SK-N-DZ (cell line): ENCODE data around the gene SYT7.
"Not testable (repeated sequence)": the region's sequence is repeated elsewhere in the genome, so short reads cannot be mapped to it uniquely, and the experiment has no call there.

Experiments used
- DNase-seq: peaks from one replicate; pipeline ENCODE4 v3.0.0-alpha.2; 2015; ENCODE audit warnings: low spot score
- small RNA-seq, 2 experiments: library from RNA; depleted of rRNA; stranded (forward); fragments of <200 nt; gene quantifications; one replicate each; pipeline ENCODE3, GENCODE V24; 2014

Gene SYT7

DNA sequence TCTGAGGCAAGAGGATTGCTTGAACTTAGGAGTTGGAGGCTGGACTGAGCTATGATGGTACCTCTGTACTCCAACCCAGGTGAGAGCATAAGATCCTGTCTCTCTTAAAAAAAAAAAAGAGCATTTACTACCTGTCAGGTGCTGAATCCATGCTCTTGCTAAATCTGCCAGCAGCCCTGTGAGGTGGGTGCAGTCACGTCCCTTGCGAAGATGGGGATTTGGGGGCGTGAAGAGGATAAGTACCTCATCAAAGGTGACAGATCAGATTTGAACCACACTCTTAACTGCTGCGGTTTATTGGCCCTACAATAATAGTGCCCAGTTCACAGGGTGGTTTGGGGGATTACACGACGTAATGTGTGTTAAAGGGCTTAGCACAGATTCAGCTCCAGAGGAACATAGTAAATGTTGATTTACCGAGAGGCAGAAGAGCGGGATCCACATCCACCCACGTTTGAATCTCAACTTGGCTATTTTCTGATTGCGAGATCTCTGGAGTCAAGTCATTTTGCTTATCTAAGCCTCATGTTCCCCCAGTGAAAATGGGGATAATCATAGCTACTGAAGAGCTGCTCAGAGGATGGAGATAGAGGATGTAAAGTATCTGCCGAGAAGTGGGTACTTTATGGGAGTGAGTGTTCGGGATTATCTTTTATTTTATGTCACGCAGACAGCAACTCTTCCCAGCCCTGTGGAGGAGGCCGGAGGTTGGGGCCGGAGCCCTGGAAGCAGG is 100.4 kb downstream of the SYT7 start:
- no peak for DNase-seq

DNA sequence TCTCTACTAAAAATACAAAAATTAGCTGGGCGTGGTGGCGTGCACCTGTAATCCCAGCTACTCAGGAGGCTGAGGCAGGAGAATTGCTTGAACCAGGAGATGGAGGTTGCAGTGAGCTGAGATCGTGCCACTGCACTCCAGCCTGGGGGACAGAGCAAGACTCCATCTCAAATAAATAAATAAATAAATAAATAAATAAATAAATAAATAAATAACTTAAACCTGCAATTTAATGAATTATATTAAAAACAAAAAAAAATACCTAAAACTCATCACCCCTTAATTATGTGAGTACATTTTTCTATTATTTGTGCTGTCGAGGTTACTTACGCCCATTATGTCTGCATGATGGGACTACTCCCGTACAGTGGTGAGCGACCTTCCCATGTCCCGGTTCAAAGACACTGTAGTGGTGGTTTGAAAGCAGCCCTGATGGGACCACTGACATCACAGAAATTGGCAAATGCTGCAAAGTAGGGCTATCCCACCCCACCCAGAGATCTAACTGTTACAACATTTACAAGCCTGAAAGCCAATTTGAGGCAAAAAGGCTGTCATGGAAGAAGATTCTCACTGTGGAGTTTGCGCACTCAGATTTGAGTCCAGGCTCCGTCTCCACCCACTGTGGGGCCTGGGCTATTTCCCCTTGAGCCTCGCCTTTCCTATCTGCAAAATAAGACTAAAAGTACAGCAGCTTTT is 101.4 kb downstream of the SYT7 start:
- not testable (repeated sequence) for DNase-seq

DNA sequence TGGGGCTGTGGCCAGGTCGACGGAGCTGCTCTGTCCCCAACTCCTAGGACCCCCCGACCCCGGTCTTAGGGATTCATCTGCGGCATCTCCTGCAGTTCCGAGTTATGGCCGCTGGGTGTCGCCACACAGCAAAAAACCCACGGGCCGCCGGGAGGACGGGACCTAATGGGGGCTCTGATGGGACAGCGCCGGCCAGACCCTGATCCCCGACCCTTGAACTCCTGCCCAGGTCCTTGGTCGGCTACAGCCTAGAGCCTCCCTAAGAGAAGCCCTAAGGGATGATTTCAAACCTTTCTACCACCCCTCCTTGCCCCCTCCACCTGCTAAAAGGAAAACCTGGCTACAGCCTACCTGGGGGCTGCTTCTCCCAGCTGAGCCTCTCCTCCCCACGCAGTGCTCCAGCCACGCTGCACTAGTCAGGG is 103.1 kb downstream of the SYT7 start:
- DNase-seq: peak; percentile 56

DNA sequence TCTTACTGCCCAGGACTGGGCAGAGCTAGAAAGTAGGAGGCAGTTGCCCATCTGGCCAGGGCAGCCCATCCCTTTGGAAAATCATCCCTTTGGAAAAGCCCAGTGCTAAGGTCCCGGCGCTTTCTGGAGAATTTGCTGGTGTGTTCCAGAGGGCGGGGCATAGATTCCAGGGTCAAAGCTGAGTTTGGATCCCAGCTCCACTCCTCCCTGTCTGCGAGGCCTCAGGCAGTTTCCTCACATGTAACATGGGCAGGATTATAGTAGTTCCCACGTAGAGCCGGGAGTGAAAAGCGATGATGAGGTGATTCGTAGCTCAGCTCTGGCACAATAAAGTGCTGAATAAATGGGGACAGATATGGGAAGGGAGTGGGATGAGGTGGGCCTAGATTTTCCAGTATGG is 103.8 kb downstream of the SYT7 start:
- DNase-seq: no peak

DNA sequence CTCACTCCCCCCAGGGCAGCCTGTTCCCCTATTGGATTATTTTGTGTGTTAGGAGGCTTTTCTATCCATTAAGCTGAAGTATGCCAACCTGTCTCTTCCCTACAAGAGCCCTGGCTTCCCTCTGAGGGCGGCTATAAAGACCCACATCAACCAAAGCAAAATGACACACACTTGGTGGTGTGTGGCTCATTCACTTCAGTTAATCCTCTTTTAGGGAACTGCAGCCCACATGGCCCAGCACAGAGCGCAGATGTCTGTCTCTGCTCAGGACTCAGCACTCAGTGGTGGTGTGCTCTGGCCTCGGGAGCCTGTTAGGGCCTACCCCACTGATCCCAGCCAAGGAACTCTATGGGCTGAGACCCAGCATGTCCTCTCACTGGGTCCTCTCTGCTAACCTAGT is 104.5 kb downstream of the SYT7 start:
- DNase-seq: no peak

DNA sequence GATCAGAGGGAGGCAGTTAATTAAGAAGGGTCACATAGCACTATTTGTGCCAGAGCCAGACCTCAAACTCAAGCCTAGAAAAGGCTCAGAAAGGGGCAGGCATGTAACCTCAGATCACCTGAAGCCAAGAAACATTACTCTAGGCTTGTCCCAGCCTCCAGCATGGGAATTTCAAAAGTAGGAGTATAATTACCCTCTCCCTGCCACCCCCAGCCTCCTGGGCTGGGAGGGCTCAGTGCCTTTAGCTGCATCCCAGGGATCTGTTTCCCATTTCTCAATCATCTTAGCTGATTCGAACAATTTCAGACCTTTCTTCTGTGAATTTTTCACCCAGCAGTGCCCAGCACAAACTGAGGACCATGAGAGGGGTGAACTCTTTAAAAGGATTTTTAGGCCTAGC is 105.4 kb downstream of the SYT7 start:
- no peak for DNase-seq

DNA sequence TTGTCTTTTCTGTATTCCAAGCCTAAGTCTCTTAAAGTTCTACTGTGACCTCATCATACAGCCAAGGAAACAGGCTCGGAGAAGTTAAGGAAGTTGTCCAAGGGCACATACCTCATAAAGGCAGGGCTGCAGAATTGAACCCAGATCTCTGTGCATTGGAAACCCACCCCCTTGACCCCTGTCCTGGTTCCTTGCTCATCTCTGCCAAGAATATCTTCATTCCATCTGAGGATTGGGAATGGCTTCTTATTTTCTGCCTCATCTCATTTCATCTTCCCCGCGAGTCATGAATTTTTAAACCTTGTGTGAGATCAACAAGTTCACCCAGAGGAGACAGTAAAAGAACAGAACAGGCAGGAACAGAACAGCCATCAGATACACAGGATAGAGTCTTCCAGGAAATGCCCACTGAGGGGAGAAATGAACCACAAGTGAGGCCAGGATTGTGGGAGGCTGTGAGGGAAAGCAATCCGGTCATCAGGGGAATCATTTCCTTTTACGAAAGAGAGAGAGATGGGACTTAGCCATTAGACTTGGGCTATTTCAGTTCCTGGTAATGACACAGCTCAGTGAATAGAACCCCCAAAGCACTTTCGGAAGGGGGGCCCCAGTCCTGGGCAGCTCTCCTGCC is 106.7 kb downstream of the SYT7 start:
- no peak for DNase-seq

DNA sequence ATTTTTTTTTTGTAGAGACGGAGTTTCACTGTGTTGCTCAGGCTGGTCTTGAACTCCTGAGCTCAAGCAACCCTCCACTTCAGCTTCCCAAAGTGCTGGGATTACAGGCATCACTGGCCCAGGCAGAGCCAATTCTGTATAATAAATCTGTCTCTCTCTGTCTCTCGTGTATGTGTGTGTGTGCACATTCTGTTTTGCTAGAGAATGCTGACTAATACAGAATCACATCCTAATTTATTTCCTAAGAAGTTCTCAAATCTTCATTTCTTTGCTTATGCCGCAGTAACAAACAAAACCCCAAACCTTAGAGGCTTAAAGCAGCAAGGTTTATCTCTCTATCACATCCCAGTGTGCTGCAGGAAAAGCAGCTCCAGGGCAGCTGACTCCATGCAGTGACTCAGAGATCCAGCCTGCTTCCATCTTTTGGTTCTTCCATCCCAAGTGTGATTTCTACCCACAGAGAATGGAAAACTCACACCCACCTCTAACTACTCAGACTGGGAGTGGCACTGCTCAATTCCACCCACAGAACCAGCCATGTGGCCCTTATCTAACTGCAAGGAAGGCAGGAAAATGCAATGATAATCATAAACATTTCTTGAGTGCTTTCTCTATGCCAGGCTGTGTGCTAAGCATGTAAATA is 107.4 kb downstream of the SYT7 start:
- no peak for DNase-seq

DNA sequence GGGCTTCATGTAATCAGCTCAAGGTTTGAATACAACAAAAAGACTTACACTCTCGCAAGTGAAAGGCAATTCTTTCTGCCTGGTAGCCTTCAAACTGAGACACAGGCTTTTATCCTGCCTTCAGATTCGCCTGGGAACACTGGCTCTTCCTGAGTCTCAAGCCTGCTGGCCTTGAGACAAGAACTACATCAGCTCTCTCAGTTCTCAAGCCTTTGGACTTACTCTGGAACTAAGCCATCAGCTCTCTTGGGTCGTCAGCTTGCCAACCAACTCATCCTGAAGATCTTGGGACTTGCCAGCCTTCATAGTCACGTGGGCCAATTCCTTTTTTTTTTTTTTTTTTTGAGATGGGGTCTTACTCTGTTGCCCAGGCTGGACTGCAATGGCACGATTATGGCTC is 108.0 kb downstream of the SYT7 start:
- no peak for DNase-seq

DNA sequence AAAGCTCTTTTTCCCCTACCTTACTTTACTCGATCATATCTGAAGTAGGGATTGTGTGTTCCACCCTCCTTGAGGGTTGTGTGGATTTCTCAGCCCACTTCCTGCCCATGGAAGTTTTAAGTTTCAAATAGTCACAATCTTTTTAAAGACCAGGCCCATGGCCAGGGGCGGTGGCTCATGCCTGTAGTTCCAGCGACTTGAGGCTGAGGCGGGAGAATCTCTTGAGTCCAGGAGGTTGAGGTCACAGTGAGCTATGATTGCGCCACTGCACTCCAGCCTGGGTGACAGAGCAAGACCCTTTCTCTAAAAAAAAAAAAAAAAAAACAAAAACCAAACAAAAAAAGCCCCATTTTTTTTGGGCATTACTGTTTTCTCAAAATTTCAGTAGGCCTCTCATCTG is 108.6 kb downstream of the SYT7 start:
- no peak for DNase-seq

DNA sequence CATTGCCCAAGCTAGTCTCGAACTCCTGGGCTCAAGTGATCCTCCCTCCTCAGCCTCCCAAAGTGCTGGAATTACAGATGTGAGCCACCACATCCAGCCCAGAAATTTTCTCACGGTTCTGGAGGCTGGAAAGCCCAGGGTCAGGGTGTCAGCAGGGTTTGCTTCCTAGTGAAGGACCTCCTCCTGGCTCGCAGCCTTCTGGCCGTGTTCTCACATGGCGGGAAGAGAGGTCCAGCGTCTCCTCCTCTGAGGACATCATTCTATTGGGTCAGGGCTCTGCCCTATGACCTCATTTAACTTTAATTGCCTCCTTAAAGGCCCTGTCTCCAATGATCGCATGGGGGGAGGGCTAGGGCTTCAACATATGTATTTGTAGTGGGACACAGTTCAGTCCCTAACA is 112.9 kb downstream of the SYT7 start:
- no peak for DNase-seq

DNA sequence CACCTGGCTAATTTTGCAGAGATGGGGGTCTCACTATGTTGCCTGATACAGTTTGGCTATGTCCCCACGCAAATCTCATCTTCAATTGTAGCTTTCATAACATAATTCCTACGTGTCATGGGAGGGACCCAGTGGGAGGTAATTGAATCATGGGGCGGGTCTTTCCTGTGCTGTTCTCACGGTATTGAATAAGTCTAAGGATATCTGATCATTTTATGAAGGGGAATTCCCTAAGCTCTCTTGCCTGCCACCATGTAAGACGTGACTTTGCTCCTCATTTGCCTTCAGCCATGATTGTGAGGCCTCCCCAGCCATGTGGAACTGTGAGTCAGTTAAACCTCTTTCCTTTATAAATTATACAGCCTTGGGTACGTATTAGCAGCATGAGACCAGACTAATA is 113.3 kb downstream of the SYT7 start:
- DNase-seq: not testable (repeated sequence)

Small RNAs within 50 kb of the gene (small RNA-seq; reads per million reads assigned to genes)
- 0.03 to 0.09 reads per million in 2 experiments for gene MIR4488
